WERI-Rb-1 (cell line): ENCODE results near the gene NSG2.
"Not testable (repeated sequence)": the region's sequence is repeated elsewhere in the genome, so short reads cannot be mapped to it uniquely, and the experiment has no call there.

ENCODE experiments used
- DNase-seq: peaks from one replicate; pipeline ENCODE4 v3.0.0-alpha.2; 2020
- H3K27ac ChIP-seq: fragments of 250-450 bp; sonication (Bioruptor Pico); 2 replicates; pipeline ENCODE4 v1.5.1; 2020; ENCODE audit warnings: mild to moderate bottlenecking, moderate library complexity
- H3K27me3 ChIP-seq: fragments of 250-450 bp; sonication (Bioruptor Pico); 2 replicates; pipeline ENCODE4 v1.5.1; 2021; ENCODE audit warnings: mild to moderate bottlenecking, low read depth, moderate library complexity; ENCODE audit not compliant: insufficient read depth, severe bottlenecking
- H3K36me3 ChIP-seq: fragments of 250-450 bp; sonication (Bioruptor Pico); 2 replicates; pipeline ENCODE4 v1.5.1; 2020; ENCODE audit warnings: mild to moderate bottlenecking, moderate library complexity
- H3K4me3 ChIP-seq: 2 replicates; pipeline ENCODE4 v1.5.1; 2011; ENCODE audit warnings: low read depth, mild to moderate bottlenecking, control low read depth, low read length
- H3K9me3 ChIP-seq: fragments of 250-450 bp; sonication (Bioruptor Pico); 2 replicates; pipeline ENCODE4 v1.5.1; 2021; ENCODE audit warnings: mild to moderate bottlenecking, moderate library complexity; ENCODE audit not compliant: severe bottlenecking
- TF ChIP-seq, protein P1 (sequence below): IDR thresholded peaks from 2 replicates; pipeline ENCODE4 v1.5.1; 2011; ENCODE audit warnings: low read depth, mild to moderate bottlenecking, control low read depth, inconsistent platforms, low read length

The NSG2 gene

GRCh38 chr5:174096619-174097018 is 51.1 kb downstream of the NSG2 start:
- TF ChIP-seq, protein P1, sequence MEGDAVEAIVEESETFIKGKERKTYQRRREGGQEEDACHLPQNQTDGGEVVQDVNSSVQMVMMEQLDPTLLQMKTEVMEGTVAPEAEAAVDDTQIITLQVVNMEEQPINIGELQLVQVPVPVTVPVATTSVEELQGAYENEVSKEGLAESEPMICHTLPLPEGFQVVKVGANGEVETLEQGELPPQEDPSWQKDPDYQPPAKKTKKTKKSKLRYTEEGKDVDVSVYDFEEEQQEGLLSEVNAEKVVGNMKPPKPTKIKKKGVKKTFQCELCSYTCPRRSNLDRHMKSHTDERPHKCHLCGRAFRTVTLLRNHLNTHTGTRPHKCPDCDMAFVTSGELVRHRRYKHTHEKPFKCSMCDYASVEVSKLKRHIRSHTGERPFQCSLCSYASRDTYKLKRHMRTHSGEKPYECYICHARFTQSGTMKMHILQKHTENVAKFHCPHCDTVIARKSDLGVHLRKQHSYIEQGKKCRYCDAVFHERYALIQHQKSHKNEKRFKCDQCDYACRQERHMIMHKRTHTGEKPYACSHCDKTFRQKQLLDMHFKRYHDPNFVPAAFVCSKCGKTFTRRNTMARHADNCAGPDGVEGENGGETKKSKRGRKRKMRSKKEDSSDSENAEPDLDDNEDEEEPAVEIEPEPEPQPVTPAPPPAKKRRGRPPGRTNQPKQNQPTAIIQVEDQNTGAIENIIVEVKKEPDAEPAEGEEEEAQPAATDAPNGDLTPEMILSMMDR = no peak
- Histone ChIP-seq H3K27me3 (no peaks in the 10 kb centered on the region), H3K27ac (no peak overlapping the region), H3K36me3 (no peaks in the 10 kb centered on the region), H3K9me3 (no peaks in the 10 kb centered on the region), H3K4me3 (no peak overlapping the region)
- no peak for DNase-seq

DNA sequence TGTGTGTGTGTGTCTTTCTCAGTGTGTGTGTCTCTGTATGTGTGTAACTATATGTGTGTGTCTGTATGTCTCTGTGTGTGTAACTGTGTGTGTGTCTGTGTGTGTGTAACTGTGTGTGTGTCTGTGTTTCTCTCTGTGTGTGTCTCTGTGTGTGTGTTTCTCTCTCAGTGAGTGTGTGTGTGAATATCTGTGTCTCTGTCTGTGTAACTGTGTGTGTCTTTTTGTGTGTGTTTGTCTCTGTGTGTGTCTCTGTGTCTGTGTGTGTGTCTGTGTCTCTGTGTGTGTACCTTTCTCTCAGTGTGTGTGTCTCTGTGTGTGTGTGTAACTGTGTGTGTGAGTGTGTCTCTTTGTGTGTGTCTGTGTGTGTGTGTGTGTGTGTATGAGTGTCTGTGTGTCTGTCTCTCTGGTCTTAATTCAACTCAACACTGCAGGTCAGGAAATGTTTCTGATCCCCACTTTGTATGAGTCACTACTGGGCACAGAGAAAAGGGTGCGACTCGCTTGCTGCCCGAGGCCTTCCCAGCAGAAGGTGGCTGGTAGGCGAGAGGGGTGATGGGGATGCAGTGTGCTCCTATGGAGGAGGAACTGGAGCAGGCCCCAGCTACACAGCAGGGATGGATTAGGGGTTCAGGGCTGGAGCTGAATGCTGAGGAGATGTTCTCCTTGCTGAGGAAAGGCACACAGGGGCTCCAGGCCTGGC is 52.1 kb downstream of the NSG2 start:
- H3K9me3 ChIP-seq = no peaks in the 10 kb centered on the region
- no peak overlapping the region for H3K4me3 ChIP-seq
- H3K36me3 ChIP-seq = no peaks in the 10 kb centered on the region
- TF ChIP-seq, protein P1 = no peak
- DNase-seq = no peak
- no peaks in the 10 kb centered on the region for H3K27me3 ChIP-seq
- H3K27ac ChIP-seq = no peak overlapping the region

DNA sequence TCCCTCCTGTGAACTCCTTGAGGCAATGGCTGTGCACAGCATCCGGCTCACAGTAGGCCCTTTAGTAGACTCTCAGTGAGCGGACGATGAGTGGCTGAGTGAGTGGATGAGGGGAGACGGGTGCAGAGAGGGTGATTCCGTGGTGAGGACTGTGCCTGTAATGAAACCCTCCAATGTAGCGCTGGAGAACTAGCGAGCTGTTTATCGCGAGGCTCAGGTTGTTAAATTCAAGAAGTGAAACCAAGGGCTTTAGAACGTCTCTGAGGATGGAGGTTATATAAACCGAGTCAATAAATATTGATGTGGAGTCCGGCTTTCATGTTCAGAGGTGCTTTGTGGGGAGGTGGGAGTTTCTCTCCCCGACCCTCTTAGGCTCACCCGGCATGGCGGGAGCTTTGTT is 53.2 kb downstream of the NSG2 start:
- Histone ChIP-seq H3K27me3 (no peaks in the 10 kb centered on the region), H3K4me3 (no peak overlapping the region), H3K36me3 (no peaks in the 10 kb centered on the region), H3K9me3 (no peaks in the 10 kb centered on the region), H3K27ac (no peak overlapping the region)
- TF ChIP-seq, protein P1 = no peak
- DNase-seq = no peak

- no peaks in the 10 kb centered on the region for H3K9me3 ChIP-seq
- no peak for DNase-seq
- H3K27me3 ChIP-seq = no peaks in the 10 kb centered on the region
- H3K4me3 ChIP-seq = no peak overlapping the region
- no peaks in the 10 kb centered on the region for H3K36me3 ChIP-seq
- TF ChIP-seq, protein P1 = no peak
- no peak overlapping the region for H3K27ac ChIP-seq
Observed at GRCh38 chr5:174100490-174100889, 55.0 kb downstream of the NSG2 start.

GRCh38 chr5:174101195-174101730 is 55.8 kb downstream of the NSG2 start:
- Histone ChIP-seq H3K27ac (no peak overlapping the region), H3K9me3 (no peaks in the 10 kb centered on the region), H3K4me3 (no peak overlapping the region), H3K27me3 (no peaks in the 10 kb centered on the region), H3K36me3 (no peaks in the 10 kb centered on the region)
- TF ChIP-seq, protein P1 = no peak
- no peak for DNase-seq

DNA sequence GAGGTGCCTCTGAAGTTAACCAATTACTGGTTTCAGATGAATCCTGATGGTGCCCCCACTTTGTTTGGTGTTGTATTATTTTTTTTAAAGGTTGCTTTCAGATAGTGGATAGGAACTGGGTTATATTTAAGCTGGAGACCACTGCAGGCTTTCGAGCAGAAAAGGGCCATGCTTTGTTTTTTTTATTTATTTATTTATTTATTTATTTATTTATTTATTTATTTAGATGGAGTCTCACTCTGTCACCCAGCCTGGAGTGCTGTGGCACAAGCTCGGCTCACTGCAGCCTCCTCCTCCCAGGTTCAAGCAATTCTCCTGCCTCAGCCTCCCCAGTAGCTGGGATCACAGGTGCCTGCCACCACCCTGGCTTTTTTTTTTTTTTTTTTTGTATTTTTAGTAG is 57.1 kb downstream of the NSG2 start:
- not testable (repeated sequence) for H3K27me3 ChIP-seq, H3K27ac ChIP-seq, H3K9me3 ChIP-seq, DNase-seq, H3K36me3 ChIP-seq, H3K4me3 ChIP-seq
